ENCODE data around the gene EGFR. TPM values are rescaled to one million over a fixed set of nuclear protein-coding genes. Genes with fewer than 3 reads are reported as not detected.

The EGFR gene
- total RNA-seq, 1 experiment from 2014 or later, result 50.0 TPM

DNA sequence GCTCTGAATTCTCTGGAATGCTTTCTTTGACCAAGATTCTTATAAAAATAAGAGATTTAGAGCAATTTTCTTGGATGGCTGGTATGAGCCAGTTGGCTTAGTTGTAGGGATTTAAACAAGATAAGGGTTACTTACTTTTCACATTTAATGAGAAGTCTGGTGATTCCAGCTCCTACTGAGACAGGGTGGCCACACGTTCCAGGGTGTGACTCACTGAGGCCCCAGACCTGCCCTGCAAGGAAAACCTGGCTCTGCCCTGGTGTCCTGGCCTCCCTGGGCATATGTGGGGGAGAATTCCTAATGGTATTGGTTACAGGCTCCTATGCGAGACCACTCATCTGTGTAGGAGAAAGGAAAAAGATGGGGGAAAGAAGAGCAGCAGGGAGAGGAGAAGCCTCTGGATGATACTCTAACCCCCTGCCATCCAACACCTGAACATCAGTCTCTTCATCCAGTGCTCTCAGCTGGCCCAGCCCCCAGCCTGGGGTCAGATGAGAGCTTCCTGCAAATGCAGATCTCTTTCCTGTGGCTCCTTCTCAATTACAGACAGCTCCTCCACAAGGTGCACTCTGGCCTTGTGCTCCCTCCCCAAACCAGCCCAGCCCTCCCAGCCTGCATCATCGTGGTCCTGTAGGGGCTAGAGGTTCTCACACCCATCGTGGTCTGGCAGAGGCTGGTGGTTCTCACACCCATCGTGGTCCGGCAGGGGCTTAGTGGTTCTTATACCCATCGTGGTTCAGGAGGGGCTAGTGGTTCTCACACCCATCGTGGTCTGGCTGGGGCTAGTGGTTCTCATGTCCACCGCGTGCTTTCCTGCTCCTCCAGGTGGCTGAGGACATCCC, 139.9 kb downstream of the EGFR start:
- no peak overlapping the region for H3K9ac ChIP-seq (ENCODE audit: low read length)
- intact Hi-C loops (cut with micrococcal nuclease), result no loop called here

DNA sequence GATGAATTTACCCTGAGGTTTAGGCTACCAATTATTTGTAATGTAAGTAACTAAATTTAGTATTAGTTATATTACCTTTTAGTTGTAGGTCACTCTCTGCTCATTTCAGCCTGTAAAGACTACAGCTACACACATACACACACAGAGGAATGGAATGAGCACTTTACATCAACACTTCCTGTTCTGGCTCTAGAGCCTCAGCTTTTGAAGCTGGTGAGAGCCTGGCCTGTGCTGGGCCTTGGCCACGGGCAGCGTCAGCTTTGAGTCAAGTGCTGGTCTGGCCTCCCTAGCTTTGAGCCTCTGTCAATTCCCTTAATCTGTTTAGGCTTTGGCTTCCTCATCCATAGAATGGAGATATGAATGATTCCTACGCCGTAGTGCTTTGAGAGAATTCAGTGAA, 141.7 kb downstream of the EGFR start:
- Histone ChIP-seq H3K9me2 (replicated peaks; ENCODE audit: low read length) (no peaks in the 10 kb centered on the region), H3K27ac (ENCODE audit: low read length) (no peak overlapping the region), H3K4me3 (ENCODE audit: low read length) (no peak overlapping the region), H3K9me3 (ENCODE audit: low read length) (no peaks in the 10 kb centered on the region), H3K36me3 (ENCODE audit: low read depth, low read length) (peaks cover 71% of the 10 kb centered on the region), H3K4me1 (ENCODE audit: insufficient read depth, low read length) (peaks cover 42% of the 10 kb centered on the region), H2AFZ (ENCODE audit: low read length) (no peak overlapping the region), H4K20me1 (ENCODE audit: low read length) (no peaks in the 10 kb centered on the region), H3K4me2 (ENCODE audit: low read length) (no peak overlapping the region), H3F3A (ENCODE audit: low read length, unreplicated experiment) (no peaks in the 10 kb centered on the region), H3K79me2 (ENCODE audit: low read length) (no peaks in the 10 kb centered on the region), H3K27me3 (ENCODE audit: low read length) (no peaks in the 10 kb centered on the region), H3K9ac (ENCODE audit: low read length) (no peak overlapping the region)
- no peak for DNase-seq
- TF ChIP-seq, protein P1, sequence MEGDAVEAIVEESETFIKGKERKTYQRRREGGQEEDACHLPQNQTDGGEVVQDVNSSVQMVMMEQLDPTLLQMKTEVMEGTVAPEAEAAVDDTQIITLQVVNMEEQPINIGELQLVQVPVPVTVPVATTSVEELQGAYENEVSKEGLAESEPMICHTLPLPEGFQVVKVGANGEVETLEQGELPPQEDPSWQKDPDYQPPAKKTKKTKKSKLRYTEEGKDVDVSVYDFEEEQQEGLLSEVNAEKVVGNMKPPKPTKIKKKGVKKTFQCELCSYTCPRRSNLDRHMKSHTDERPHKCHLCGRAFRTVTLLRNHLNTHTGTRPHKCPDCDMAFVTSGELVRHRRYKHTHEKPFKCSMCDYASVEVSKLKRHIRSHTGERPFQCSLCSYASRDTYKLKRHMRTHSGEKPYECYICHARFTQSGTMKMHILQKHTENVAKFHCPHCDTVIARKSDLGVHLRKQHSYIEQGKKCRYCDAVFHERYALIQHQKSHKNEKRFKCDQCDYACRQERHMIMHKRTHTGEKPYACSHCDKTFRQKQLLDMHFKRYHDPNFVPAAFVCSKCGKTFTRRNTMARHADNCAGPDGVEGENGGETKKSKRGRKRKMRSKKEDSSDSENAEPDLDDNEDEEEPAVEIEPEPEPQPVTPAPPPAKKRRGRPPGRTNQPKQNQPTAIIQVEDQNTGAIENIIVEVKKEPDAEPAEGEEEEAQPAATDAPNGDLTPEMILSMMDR (conservative IDR thresholded peaks at IDR 0.05; ENCODE audit: low read depth, low read length), result no peak
- no peak for TF ChIP-seq EZH2phosphoT487 (IDR thresholded peaks at IDR 0.05; ENCODE audit: borderline replicate concordance, low read length)
- no peak for TF ChIP-seq EZH2 (IDR thresholded peaks at IDR 0.05; ENCODE audit: low read length, unreplicated experiment)
- no peak for ATAC-seq
- intact Hi-C loops (cut with micrococcal nuclease), result no loop called here
- no TSS peak for BruUV-seq (replicated peaks)
- ChIA-PET CTCF (no interaction called here), POLR2A (ENCODE audit: unreplicated experiment) (no interaction called here)

More for the DNA sequence above, 139.9 kb downstream of the EGFR start:
- peak; percentile 58 for DNase-seq
- no peak for TF ChIP-seq EZH2phosphoT487 (IDR thresholded peaks at IDR 0.05; ENCODE audit: borderline replicate concordance, low read length)
- no peak for TF ChIP-seq EZH2 (IDR thresholded peaks at IDR 0.05; ENCODE audit: low read length, unreplicated experiment)
- TF ChIP-seq, protein P1 (conservative IDR thresholded peaks at IDR 0.05; ENCODE audit: low read depth, low read length), result no peak
- CTCF ChIA-PET, result no interaction called here
- H3K4me2 ChIP-seq (ENCODE audit: low read length), result peak overlapping the region; percentile 23; the same call in 1 of the 2 replicates
- H3K4me1 ChIP-seq (ENCODE audit: insufficient read depth, low read length), result peaks cover 40% of the 10 kb centered on the region
- H3K27ac ChIP-seq (ENCODE audit: low read length), result peak overlapping the region; percentile 86
- H4K20me1 ChIP-seq (ENCODE audit: low read length), result no peaks in the 10 kb centered on the region
- no peak overlapping the region for H3K4me3 ChIP-seq (ENCODE audit: low read length)
- no peaks in the 10 kb centered on the region for H3K9me3 ChIP-seq (ENCODE audit: low read length)
- no peaks in the 10 kb centered on the region for H3F3A ChIP-seq (ENCODE audit: low read length, unreplicated experiment)
- no peaks in the 10 kb centered on the region for H3K79me2 ChIP-seq (ENCODE audit: low read length)
- peak; percentile 70 for ATAC-seq
- POLR2A ChIA-PET (ENCODE audit: unreplicated experiment), result interaction anchor here (0.6 to 0.9 kb wide), 2 partner anchors 26 to 50 kb away, joined by 4 to 5 read pairs; no protein-coding TSS in a partner anchor
- no peak overlapping the region for H2AFZ ChIP-seq (ENCODE audit: low read length)
- H3K36me3 ChIP-seq (ENCODE audit: low read depth, low read length), result peaks cover 61% of the 10 kb centered on the region
- BruUV-seq (replicated peaks), result no TSS peak
- H3K9me2 ChIP-seq (replicated peaks; ENCODE audit: low read length), result no peaks in the 10 kb centered on the region
- no peaks in the 10 kb centered on the region for H3K27me3 ChIP-seq (ENCODE audit: low read length)

DNA sequence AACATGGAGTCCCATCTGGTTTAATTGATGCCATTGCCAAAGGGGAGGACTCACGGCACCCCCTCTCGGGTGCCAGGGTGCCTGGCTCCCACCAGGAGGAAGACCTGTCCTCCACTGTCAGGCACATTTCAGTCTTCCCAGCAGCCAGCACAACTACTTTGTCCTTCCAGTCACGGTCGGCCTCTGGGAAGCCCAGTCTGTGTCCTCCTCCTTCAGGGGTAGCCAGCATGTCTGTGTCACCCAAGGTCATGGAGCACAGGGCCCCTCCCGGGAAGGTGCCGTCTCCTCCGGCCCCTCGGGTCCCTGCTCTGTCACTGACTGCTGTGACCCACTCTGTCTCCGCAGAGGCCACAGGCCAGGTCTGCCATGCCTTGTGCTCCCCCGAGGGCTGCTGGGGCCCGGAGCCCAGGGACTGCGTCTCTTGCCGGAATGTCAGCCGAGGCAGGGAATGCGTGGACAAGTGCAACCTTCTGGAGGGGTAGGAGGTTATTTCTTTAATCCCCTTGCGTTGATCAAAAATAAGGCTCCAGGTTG, 142.4 kb downstream of the EGFR start:
- no peak overlapping the region for H3K27ac ChIP-seq (ENCODE audit: low read length)

More for the DNA sequence above, 142.4 kb downstream of the EGFR start:
- no peak overlapping the region for H3K4me3 ChIP-seq (ENCODE audit: low read length)
- no peak for ATAC-seq
- no peaks in the 10 kb centered on the region for H3K27me3 ChIP-seq (ENCODE audit: low read length)
- no peaks in the 10 kb centered on the region for H3K9me3 ChIP-seq (ENCODE audit: low read length)
- H3K9me2 ChIP-seq (replicated peaks; ENCODE audit: low read length), result no peaks in the 10 kb centered on the region
- H4K20me1 ChIP-seq (ENCODE audit: low read length), result no peaks in the 10 kb centered on the region
- H3K79me2 ChIP-seq (ENCODE audit: low read length), result no peaks in the 10 kb centered on the region
- no TSS peak for BruUV-seq (replicated peaks)
- H3K4me2 ChIP-seq (ENCODE audit: low read length), result no peak overlapping the region
- CTCF ChIA-PET, result no interaction called here
- DNase-seq, result no peak
- H3K4me1 ChIP-seq (ENCODE audit: insufficient read depth, low read length), result peaks cover 35% of the 10 kb centered on the region
- intact Hi-C loops (cut with micrococcal nuclease), result no loop called here
- no peak overlapping the region for H2AFZ ChIP-seq (ENCODE audit: low read length)
- no peaks in the 10 kb centered on the region for H3F3A ChIP-seq (ENCODE audit: low read length, unreplicated experiment)
- no peak for TF ChIP-seq EZH2 (IDR thresholded peaks at IDR 0.05; ENCODE audit: low read length, unreplicated experiment)
- peaks cover 78% of the 10 kb centered on the region for H3K36me3 ChIP-seq (ENCODE audit: low read depth, low read length)
- no peak overlapping the region for H3K9ac ChIP-seq (ENCODE audit: low read length)
- POLR2A ChIA-PET (ENCODE audit: unreplicated experiment), result no interaction called here
